Lower leg skin (tissue), 3 donors: Measurements from ENCODE around the gene MTUS2.

Source experiments
- CTCF ChIP-seq, 3 donors: fragments of 450-650 bp; IDR thresholded peaks; one replicate each; pipeline ENCODE4 v1.5.1; 2016; ENCODE audit warnings: antibody characterized with exemption in 3 of 3, mild to moderate bottlenecking in 3 of 3, moderate library complexity in 2 of 3
- POLR2A ChIP-seq, 2 donors: fragments of 450-650 bp; IDR thresholded peaks; one replicate each; pipeline ENCODE4 v1.6.1; 2016 to 2017; ENCODE audit warnings: antibody characterized with exemption in 2 of 2, mild to moderate bottlenecking in 1 of 2, moderate library complexity in 1 of 2

- TF ChIP-seq CTCF (IDR thresholded peaks at IDR 0.05) (no peak), POLR2A (IDR thresholded peaks at IDR 0.05) (no peak)
Measured at GRCh38 chr13:29509999-29510589, 690.0 kb downstream of the MTUS2 start.
